HPDE6-E6E7 (cell line): ENCODE measurements around the gene CYP4V2.

Source experiments
- DNase-seq: peaks from one replicate; pipeline ENCODE4 v3.0.0; 2011; ENCODE audit warnings: missing footprints; ENCODE audit errors: extremely low spot score

The CYP4V2 gene

DNA sequence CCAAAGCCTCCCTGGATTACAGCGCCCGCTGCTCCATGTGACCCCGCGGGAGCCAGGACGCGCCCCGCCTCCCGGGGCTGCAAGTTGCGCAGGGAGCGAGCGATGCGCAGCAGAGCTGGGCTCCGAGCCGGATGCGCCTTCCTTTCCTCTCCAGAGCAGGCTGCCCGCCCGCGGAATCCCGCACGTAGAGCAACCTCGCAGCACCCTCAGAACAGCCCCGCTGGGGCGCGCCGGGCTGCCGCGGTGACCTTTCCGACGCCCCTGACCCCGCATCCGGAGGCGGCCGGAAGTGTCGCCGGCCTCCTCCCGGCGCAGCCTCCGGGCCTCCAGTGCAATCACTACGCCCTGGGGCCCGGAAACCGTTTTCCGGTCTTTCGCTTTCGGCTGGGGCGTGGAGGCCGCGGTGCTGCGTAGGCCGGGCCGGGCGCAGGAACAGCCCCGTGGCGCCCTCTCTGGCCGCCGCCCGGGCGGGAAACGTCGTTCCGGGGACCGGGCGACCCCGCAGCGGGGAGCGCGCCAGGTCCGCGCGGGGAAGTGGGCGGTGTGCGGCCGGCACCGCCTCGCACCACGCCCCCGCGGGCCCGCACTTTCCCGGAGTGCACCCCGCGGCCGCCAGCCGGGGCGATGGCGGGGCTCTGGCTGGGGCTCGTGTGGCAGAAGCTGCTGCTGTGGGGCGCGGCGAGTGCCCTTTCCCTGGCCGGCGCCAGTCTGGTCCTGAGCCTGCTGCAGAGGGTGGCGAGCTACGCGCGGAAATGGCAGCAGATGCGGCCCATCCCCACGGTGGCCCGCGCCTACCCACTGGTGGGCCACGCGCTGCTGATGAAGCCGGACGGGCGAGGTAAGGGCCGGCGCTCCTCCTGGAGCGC is at the start of gene CYP4V2:
Gene CYP4V2, plus strand, starts transcription at position 368 of the 866 bp plus-strand sequence. Its CDS starts 257 bp downstream, at position 625.
- DNase-seq, result peak; percentile 63

DNA sequence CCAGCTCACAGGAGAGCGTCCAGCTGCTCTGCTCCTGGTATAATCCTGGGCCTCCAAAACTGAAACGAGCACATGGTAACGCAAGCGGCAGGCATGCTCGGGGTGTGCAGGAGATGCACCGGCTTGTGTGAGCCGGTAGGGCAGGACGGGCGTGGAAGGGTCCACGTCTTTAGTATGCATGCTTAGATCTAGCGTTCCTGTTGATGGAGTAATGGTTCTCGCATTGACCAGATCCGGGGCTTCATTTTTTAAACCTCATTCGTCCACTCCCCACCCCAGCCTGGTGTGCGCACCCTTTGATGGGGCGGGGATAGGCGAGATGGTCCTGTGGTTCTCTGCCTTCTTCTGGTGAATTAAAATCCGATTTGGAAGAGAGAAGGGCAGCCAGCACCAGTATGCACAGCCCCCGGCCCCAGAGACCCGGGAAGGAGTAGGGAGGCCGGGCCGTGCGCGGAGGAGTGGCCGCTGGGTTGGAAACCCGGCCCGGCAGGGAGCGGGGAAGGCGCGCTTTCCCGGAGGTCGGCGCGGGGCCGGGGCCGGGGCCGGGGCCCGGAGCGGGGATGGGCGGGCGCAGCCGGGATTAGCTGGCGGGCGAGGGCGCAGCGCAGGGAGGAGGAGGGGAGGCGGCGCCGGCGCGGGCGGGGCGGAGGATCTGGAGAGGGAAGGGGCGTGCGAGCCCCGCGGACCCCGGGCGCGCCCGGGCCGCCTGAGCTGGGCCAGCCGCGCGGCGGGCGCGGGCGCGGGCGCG is 47.0 kb upstream of the CYP4V2 start:
- DNase-seq, result peak; percentile 42

DNA sequence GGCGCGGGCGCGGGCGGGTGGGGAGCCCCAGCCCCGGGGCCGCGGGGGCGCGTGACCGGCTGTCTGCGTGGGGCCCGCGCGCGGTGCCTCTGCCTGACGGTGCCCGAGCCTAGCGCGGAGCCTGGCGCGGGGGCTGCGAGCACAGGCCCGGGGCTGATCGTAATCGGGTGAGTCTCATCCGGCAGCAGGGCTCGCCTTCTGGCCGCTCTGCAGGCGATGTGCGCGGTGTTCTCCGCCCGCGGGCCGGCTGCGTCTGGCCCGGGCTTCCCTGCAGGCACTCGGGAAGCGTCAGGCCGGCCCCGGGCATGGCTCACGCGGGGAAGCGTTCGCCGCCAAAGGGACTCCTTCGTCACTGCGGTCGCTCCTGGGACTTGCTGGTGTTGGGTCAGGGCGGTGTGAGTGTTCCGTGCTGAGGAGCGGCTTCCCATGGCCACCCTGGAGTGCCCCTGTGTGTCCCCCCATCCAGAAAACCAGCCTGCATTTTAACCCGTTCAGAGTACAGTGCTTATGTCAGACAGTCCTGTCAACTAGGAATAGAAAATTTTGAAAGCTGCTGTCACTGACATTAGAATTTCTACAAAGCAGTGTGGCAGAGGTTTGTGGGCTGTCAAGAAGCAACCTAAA is 46.3 kb upstream of the CYP4V2 start:
- peak; percentile 23 for DNase-seq

DNA sequence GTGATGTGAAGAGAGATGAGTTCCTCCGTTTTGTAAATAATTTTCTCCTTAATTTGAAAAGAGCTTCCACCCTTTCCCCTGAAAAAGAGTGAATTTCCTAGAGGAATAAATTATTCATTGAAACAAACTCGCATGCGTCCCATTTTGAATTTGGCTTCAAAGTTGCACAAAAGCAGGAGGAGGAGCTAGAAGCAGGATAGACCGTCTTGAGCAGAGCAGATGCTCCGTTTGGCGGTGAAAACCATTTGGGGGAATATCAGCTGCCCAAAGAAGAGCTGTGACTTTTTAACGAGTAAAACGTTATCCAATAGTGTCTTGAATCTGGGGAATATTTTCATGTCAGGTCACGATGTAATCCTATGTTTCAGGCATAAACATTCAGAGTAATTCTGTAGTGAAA is 44.9 kb upstream of the CYP4V2 start:
- DNase-seq, result no peak

DNA sequence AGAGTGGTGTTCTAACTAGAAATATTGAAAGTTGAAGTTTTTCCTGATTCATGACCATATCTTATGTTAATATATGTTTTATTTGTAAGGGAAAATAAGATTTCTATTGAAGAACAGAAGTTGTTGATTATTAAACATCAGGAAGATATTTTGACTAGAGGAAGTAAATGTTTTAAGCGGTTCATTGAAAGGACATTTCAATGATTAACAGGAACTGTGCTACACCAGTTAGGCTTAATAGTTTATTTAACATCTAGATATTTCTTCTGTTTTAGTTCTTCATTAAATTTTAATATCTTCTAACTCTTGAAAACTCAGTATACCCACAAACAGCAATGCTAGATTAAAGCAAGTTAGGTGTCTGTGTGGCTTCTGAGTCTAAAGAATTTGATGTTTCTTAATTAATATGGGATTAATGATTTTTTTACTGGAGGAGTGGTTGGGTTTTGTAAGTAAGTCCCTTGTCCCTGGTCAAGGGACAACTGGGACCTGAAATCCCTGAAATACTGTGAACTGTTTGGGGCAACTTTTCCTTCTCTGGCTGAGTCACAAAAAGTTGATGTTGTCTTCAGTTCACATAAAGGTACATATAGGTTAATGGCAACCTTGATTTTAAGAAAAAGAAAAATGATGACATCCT is 42.9 kb upstream of the CYP4V2 start:
- DNase-seq, result no peak

DNA sequence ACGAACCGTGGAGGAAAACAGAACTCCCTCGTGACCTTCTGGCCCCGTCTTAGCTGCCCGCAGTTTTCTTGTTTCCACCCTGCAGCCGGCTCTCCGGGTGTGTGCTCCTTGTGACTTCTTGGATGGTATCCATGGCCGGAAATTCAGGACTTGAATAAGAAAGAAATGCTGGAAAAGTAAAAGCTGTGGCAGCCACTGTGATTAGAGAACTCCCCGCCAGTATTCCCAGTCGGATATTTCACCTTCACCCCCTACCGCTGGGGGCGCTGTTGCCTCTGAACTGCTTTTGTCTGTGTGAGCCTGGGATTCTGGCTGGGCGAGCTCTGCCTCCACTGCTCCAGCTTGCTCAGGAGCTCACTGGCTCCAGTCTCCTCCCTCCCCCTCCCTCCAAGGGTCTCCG is 41.5 kb upstream of the CYP4V2 start:
- DNase-seq, result no peak

DNA sequence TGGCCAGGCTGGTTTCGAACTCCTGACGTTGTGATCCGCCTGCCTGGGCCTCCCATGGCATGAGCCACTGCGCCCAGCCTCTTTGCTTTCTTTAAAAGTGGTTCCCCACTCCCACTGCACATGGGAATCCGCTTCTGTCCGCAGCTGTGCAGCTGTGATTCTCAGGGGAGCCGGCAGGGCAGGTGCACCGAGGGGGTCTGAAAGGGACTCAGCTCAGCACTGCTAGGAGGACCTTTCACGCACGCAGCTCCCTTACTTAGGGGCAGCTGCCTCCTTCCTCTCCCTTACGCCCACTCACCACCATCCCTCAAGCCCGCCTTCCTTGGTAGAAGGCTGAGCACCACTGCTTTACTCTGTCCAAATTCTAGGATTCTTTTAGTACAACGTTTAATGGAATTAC is 40.4 kb upstream of the CYP4V2 start:
- DNase-seq, result no peak

DNA sequence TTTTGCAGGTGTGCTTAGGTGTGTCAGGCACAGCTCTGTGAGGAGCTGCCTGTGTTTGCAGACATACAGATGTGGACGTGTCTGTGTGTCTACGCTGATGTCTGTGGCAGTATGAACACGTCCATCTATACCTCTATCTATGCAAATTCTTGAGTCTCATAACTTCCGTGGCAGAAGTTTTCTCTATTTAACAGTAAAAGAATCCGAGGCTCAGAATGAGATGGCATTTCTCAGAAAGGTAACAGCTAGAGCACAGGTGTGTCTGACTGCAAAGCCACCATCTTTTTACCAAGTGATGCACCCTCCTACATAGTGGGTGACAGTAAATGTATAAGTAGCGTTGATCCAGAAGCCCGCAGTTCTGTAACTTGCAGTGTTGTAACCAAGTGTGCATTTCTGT is 39.9 kb upstream of the CYP4V2 start:
- DNase-seq, result no peak

DNA sequence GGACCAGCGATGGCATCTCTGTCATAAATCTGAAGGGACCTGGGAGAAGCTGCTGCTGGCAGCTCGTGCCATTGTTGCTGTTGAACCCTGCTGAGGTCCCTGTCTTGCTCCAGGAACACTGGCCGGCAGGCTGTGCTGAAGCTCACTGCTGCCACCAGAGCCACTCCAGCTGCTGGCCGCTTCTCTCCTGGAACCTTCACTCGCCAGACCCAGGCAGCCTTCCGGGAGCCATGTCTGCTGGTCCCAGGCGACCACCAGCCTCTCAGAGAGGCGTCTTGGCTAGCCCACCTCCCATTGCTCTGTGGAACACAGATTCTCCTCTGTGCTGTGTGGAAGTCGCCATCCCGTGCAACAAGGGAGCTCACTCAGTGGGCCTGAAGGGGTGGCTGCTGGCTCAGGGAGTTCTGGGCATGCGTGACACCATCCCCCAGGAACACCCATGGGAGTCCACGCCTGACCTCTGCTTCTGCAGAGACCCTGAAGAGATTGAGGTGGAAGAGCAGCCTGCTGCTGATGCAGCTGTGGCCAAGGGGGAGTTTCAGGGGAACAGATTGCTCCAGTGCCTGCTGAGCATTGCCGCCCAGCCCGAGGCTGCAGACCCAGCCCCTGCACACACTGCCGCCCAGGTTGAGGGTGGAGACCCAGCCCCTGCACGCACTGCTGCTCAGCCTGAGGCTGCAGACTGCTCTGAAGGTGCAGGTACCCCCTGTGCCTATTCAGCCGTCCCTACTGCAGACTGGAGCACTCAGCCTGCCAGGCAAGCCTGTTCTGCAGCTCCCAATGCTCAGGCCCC is 33.1 kb upstream of the CYP4V2 start:
- DNase-seq, result no peak

DNA sequence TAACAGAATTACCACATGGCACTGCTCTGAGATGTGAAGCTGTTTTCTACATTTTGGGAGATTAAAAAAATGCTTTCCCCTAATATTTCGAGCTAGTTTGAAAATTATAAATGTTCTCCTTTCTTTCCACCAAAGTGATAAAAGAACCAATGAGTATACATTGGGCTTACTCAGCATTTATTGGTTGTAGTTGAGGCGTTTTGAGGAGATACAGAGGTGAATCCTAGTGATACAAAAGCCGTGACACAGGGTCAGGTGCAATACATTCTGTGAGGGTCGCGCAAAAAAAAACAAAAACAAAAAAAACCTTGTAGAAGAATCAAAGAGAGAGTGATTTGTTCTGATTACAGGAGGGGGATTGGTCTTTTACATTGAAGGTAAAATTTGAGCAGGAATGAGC is 32.4 kb upstream of the CYP4V2 start:
- DNase-seq, result no peak

DNA sequence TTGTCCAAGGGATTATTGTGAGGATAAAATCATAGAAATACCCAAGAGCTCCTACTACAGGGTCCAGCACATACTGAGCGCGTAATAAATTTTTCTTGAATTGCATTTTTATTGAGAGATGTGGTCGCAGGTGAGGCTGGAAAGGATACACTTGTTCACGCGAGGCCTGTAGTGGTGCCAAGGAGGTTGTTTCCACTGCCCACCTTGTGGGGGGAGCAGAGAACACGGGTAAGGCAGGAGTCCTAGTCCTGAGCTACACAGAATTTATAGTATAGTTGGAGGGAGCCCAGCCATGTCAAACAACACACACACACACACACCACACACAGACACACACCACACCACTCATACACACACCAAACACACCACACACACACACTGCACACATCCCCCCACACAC is 31.8 kb upstream of the CYP4V2 start:
- no peak for DNase-seq

DNA sequence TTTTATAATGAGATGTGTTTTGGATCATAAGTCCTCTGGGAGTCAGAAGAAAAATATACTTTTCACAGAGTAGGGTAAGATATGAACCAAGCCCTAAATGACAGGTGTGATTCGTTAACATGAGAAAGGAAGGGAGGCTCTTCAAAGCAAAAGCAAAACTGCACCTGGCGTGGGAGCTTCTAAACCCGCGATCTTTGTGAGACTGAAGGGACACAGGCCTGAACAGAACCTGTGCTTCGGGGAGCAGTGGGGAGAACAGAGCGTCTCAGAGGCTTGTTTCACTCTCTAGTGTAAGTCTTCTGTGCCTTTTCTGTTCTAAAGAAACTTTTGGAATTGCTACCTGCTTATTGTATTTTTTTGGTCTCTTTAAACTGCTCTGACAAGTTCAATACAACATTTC is 30.2 kb upstream of the CYP4V2 start:
- DNase-seq, result no peak

DNA sequence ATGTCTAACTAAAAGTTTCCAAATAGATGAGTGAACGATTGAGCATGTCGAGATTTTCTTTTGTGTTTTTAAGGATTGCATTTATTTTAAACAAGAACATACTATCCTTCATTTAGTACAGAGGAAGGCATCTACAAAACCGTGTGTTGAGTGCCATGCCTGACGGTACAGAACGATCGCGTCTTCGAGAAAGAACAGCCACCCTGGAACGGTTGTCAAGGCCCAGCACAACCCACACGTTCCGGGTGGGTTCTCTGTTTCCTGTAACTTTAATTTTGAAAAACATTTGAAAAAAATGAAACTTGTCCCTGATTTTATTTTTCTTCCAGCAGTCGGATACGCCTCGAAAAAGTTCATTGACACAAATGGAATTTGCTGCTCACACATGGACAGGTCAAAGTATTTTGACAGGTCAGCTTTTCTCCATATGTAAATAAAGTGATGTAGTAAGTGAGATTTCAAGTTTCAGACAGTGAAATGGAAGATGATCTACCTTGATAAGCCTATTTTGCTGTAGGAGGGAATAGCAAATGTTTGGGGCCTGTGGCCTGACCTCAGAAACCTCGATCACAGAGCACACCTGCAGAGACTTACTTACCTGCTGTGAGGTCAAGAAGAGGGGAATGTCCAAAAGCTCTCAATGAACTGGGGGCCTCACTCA is 24.4 kb upstream of the CYP4V2 start:
- DNase-seq, result no peak

DNA sequence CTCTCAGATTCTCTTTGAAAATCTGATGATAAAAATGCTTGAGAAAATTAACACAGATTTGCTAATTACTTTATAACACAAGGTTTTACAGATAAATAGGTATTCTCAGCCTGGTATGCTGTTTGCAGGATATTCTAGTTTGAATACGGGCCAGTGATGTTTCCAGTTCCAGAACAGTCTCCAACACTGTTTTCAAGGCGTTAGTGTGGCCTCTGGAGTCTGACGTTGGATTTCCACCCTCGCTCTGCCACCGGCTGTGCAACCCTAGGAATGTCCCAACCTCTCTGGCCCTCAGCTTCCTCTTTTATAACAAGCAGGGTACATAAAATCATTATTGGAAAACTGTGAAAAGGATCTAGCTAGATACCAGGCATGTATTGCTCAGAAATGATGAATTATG is 23.8 kb upstream of the CYP4V2 start:
- DNase-seq, result no peak

DNA sequence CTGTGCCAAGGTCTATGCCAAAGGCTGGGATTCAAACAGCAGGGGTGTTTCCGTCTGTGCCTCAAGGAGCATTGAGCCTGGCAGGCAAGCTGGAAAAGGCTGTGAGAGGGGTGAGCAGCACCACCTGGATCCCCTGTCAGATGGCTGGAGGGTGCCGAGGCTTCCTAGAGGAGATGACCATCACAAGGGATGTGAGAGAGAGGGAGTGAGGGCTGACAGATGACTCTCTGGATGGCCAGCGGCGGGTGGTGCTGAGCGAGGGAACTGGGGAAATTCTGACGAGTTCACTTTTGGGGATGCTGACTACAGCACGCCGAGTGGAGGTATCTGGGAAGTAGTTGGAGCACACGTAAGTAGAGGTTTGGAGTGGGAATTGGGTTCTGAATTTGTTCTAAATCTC is 22.6 kb upstream of the CYP4V2 start:
- DNase-seq, result no peak

DNA sequence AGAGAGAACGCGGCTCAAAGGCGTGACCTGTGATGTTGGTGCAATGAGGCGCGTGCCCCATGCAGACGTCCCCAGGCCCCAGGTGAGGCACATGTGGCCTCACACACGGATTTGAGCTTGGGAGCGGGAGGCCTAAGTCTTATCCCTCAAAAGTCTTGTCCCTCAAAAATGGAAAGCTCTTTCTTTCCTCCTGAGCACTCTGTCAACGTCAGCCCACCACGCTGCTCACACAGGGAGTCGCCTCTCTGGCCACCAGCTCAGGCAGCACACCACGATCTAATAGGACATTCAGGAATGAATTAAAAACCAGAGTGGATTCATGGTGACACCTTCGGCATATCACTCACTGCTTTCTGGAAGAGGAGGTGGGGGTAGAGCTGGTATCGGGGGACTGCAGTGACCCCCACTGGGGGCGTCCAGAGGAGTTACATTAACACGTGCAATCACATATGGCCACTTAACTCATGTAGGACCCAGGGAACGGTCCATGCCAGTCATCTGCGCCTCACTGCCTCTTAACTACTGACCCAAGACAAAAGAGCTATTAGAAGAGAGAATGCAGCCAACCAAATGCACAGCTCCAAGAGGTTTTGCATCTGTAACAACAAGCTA is 21.9 kb upstream of the CYP4V2 start:
- no peak for DNase-seq

DNA sequence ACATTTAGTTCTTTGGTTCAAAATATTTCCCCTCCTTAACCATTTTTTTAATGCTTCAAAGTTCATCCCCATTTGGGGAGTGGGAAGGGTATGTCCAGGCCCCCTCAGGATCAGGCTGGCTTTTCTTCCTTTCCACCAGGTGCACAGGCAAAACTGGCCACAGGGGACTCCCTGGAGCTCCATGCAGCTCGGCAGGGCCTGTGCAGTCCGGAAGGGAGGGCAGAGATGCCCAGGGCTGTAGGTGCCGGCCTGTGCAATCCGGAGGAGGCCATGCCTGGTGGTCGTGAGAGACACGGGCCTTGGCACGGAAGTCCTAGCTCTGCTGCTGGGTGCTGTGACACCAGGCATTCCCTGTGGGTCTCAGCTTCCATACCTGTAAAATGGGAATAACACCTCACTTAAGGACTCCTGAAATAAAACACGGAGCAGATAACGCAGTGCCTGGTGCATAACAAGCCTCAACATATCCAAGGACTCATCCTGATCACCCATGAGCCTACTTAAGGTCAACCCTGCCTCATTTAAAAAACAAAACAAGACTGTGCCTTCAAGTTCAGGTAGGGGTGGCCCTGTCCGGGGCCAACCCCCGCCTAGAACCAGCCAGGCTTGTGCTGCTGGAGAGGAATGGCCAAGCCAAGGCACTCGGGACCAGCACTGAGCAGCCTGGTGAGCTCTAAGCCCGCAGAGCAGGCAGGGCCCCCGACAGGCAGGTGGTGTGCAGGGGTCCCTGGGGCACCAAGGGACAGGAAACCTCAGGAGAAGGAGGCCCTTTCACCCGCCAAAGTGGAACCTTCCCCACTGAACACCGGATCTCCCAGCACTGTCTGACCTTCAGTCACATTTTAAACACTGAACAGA is 21.2 kb upstream of the CYP4V2 start:
- no peak for DNase-seq

DNA sequence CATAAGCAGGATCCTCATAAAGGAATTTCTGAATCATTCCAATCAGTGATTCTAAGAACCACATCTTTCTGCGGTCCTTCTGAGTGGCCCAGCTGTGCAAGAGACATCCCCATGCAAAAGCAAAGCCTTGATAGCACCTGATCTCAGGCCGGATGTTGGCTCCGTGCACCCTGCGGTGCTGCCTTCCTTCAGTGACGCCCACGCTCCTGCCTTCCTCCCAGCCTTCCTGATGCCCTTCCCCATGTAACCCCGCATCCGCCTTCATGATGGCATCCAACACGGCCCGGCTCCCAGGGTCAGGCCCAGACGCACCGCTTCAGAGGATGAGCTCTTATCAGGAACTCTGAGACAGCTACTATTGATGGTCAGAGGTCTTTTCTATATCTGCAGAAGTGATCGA is 20.4 kb upstream of the CYP4V2 start:
- DNase-seq, result no peak

DNA sequence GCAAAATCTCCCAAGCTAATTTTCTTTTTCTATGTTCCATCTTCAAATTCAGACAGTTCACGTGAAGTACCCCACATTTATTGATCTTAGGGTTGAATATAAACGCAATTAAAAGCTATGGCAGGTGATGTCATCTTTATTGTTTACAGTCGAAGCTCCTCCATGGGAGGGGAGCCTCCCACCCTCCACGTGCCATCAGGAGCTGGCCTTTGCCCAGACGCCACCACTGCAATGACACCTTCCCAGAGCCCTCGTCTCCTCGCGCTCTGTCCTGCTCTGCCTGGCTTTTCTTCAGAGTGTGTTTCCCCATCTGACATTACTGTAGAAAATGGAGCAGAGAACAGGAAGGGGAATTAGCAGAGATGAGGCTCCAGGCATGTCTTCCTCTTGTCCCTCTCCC is 18.8 kb upstream of the CYP4V2 start:
- no peak for DNase-seq
